GM23248 (cell line): ENCODE measurements around the gene XYLB. TPM values are rescaled to one million over a fixed set of nuclear protein-coding genes. Genes with fewer than 3 reads are reported as not detected.

ENCODE experiments used
- DNase-seq: peaks from one replicate; pipeline ENCODE4 v3.0.0-alpha.2; 2015
- H2AFZ ChIP-seq: fragments of 200-600 bp; sonication (generic); 2 replicates; pipeline ENCODE4 v1.6.1; 2016; ENCODE audit warnings: antibody characterized with exemption
- H3F3A ChIP-seq: fragments of 200-600 bp; sonication (generic); 2 replicates; pipeline ENCODE4 v1.6.1; 2016; ENCODE audit warnings: mild to moderate bottlenecking, antibody characterized with exemption, mixed run types; ENCODE audit not compliant: insufficient read depth
- H3K27ac ChIP-seq: fragments of 200-600 bp; sonication (generic); 2 replicates; pipeline ENCODE4 v1.5.1; 2016; ENCODE audit warnings: mild to moderate bottlenecking
- H3K27me3 ChIP-seq: fragments of 200-600 bp; sonication (generic); replicated peaks from 2 replicates; pipeline ENCODE4 v1.6.1; 2016; ENCODE audit warnings: mild to moderate bottlenecking; ENCODE audit not compliant: insufficient read depth
- H3K36me3 ChIP-seq: fragments of 200-600 bp; sonication (generic); 2 replicates; pipeline ENCODE4 v1.6.1; 2016; ENCODE audit warnings: low read depth, mild to moderate bottlenecking
- H3K4me1 ChIP-seq: fragments of 200-600 bp; sonication (generic); 2 replicates; pipeline ENCODE4 v1.6.1; 2016; ENCODE audit warnings: mild to moderate bottlenecking; ENCODE audit not compliant: insufficient read depth
- H3K4me2 ChIP-seq: fragments of 200-600 bp; sonication (generic); one replicate; pipeline ENCODE4 v1.6.1; 2016; ENCODE audit warnings: mild to moderate bottlenecking; ENCODE audit not compliant: unreplicated experiment
- H3K4me3 ChIP-seq: fragments of 200-600 bp; sonication (generic); 2 replicates; pipeline ENCODE4 v1.5.1; 2016; ENCODE audit warnings: mild to moderate bottlenecking
- H3K79me2 ChIP-seq: fragments of 200-600 bp; sonication (generic); 2 replicates; pipeline ENCODE4 v1.6.1; 2016; ENCODE audit warnings: mild to moderate bottlenecking; ENCODE audit not compliant: insufficient read depth
- H3K9ac ChIP-seq: fragments of 200-600 bp; sonication (generic); 2 replicates; pipeline ENCODE4 v1.6.1; 2016; ENCODE audit warnings: mild to moderate bottlenecking
- H3K9me2 ChIP-seq: fragments of 200-600 bp; sonication (generic); 2 replicates; pipeline ENCODE4 v1.6.1; 2016; ENCODE audit warnings: mixed run types, mild to moderate bottlenecking, moderate library complexity; ENCODE audit not compliant: insufficient read depth
- H3K9me3 ChIP-seq: fragments of 200-600 bp; sonication (generic); one replicate; pipeline ENCODE4 v1.6.1; 2017; ENCODE audit warnings: low read depth
- H4K20me1 ChIP-seq: fragments of 200-600 bp; sonication (generic); 2 replicates; pipeline ENCODE4 v1.6.0; 2016; ENCODE audit not compliant: insufficient read depth
- EZH2 ChIP-seq: fragments of 200-600 bp; sonication (generic); IDR thresholded peaks from 2 replicates; pipeline ENCODE4 v1.6.1; 2018; ENCODE audit warnings: antibody characterized with exemption, mild to moderate bottlenecking; ENCODE audit not compliant: insufficient read depth, poor library complexity, severe bottlenecking
- EZH2phosphoT487 ChIP-seq: fragments of 200-600 bp; sonication (generic); IDR thresholded peaks from 2 replicates; pipeline ENCODE4 v1.6.1; 2018; ENCODE audit warnings: antibody characterized with exemption, moderate library complexity, mild to moderate bottlenecking, low read depth; ENCODE audit not compliant: insufficient read depth
- WGBS, 2 experiments: methylation state at CpG; one replicate each; pipeline ENCODE4 v1.1.6; 2015 to 2017; ENCODE audit warnings: low lambda C conversion rate in 2 of 2, low coverage in 1 of 2; ENCODE audit errors: missing lambda C conversion rate in 2 of 2; 5-methylcytosine and 5-hydroxymethylcytosine counted together
- in situ Hi-C: fragments of 300-500 bp; cut with MboI; formaldehyde crosslinking; loops from 2 replicates; pipeline ENCODE4 v1.15.0; 2020
- polyA plus RNA-seq: library from polyadenylated mRNA; unstranded; fragments of >200 nt; fragmentation: Nextera tagmentation; extraction: Ambion mirVana; gene quantifications from 2 replicates; pipeline ENCODE4 v1.2.1, GENCODE V29; 2016
- total RNA-seq: library from RNA; depleted of rRNA; stranded (reverse); fragments of >200 nt; shearing (Covaris generic); gene quantifications from 2 replicates; pipeline ENCODE4 v1.2.3, GENCODE V29; 2014

The XYLB gene
- total and polyA plus RNA-seq, 2 experiments from 2014 or later = 4.1 to 5.4 TPM

GRCh38 chr3:38383156-38383875, 36.7 kb downstream of the XYLB start:
- H3K9me2 ChIP-seq = no peaks in the 10 kb centered on the region
- no peak overlapping the region for H3K27ac ChIP-seq
- no peak overlapping the region for H2AFZ ChIP-seq
- no peak for DNase-seq
- no peak for TF ChIP-seq EZH2phosphoT487
- TF ChIP-seq EZH2 = no peak
- H3K4me3 ChIP-seq = no peak overlapping the region
- no peaks in the 10 kb centered on the region for H3K4me1 ChIP-seq
- no peaks in the 10 kb centered on the region for H4K20me1 ChIP-seq
- H3K27me3 ChIP-seq = no peaks in the 10 kb centered on the region
- no peak overlapping the region for H3K4me2 ChIP-seq
- H3K9me3 ChIP-seq = peaks cover 5% of the 10 kb centered on the region
- peaks cover 10% of the 10 kb centered on the region for H3K36me3 ChIP-seq
- no peaks in the 10 kb centered on the region for H3K79me2 ChIP-seq
- in situ Hi-C loops = no loop called here
- WGBS, 2 experiments = 61 to 62% methylated on average over 7 to 8 of the region's 8 CpGs
- no peaks in the 10 kb centered on the region for H3F3A ChIP-seq
- no peak overlapping the region for H3K9ac ChIP-seq

- Histone ChIP-seq H2AFZ (no peak overlapping the region), H3K4me1 (no peaks in the 10 kb centered on the region), H3F3A (no peaks in the 10 kb centered on the region), H3K79me2 (no peaks in the 10 kb centered on the region), H3K9ac (no peak overlapping the region), H3K27me3 (no peaks in the 10 kb centered on the region), H3K9me3 (peaks cover 5% of the 10 kb centered on the region), H4K20me1 (no peaks in the 10 kb centered on the region), H3K27ac (no peak overlapping the region), H3K4me3 (no peak overlapping the region), H3K36me3 (peaks cover 5% of the 10 kb centered on the region; the same call in 1 of the 2 replicates), H3K4me2 (no peak overlapping the region), H3K9me2 (no peaks in the 10 kb centered on the region)
- DNase-seq = no peak
- no peak for TF ChIP-seq EZH2
- no peak for TF ChIP-seq EZH2phosphoT487
- 98 to 99% methylated on average over 5 of the region's 5 CpGs for WGBS, 2 experiments
- in situ Hi-C loops = no loop called here
Measured at GRCh38 chr3:38386992-38387750, 40.6 kb downstream of the XYLB start.

- H3K9ac ChIP-seq = no peak overlapping the region
- H2AFZ ChIP-seq = no peak overlapping the region
- in situ Hi-C loops = no loop called here
- no peak overlapping the region for H3K4me2 ChIP-seq
- no peaks in the 10 kb centered on the region for H3K79me2 ChIP-seq
- WGBS, 2 experiments = 95 to 99% methylated on average over 5 of the region's 5 CpGs
- peaks cover 5% of the 10 kb centered on the region for H3K9me3 ChIP-seq
- H3K27ac ChIP-seq = no peak overlapping the region
- no peak overlapping the region for H3K4me3 ChIP-seq
- no peaks in the 10 kb centered on the region for H3K4me1 ChIP-seq
- no peaks in the 10 kb centered on the region for H4K20me1 ChIP-seq
- peaks cover 5% of the 10 kb centered on the region; the same call in 1 of the 2 replicates for H3K36me3 ChIP-seq
- TF ChIP-seq EZH2 (no peak), EZH2phosphoT487 (no peak)
- no peak for DNase-seq
- H3F3A ChIP-seq = no peaks in the 10 kb centered on the region
- H3K9me2 ChIP-seq = no peaks in the 10 kb centered on the region
- H3K27me3 ChIP-seq = no peaks in the 10 kb centered on the region
Measured at GRCh38 chr3:38387862-38388261, 41.3 kb downstream of the XYLB start.

- no peaks in the 10 kb centered on the region for H3K4me1 ChIP-seq
- peaks cover 2% of the 10 kb centered on the region; the same call in 1 of the 2 replicates for H3K36me3 ChIP-seq
- H3K27ac ChIP-seq = no peak overlapping the region
- H3K9ac ChIP-seq = no peak overlapping the region
- no peak overlapping the region for H2AFZ ChIP-seq
- H3K27me3 ChIP-seq = no peaks in the 10 kb centered on the region
- TF ChIP-seq EZH2 (no peak), EZH2phosphoT487 (no peak)
- in situ Hi-C loops = no loop called here
- DNase-seq = no peak
- H3K4me3 ChIP-seq = no peak overlapping the region
- H3K9me3 ChIP-seq = no peaks in the 10 kb centered on the region
- no peaks in the 10 kb centered on the region for H3K79me2 ChIP-seq
- H3K9me2 ChIP-seq = no peaks in the 10 kb centered on the region
- H3K4me2 ChIP-seq = no peak overlapping the region
- WGBS, 2 experiments = 100% methylated on average over 1 of the region's 1 CpG
- no peaks in the 10 kb centered on the region for H4K20me1 ChIP-seq
- H3F3A ChIP-seq = no peaks in the 10 kb centered on the region
Measured at GRCh38 chr3:38392604-38393163, 46.1 kb downstream of the XYLB start.
